ENCODE data around the gene EPHA6. TPM values are rescaled to one million over a fixed set of nuclear protein-coding genes. Genes with fewer than 3 reads are reported as not detected.

EPHA6 gene
- total RNA-seq, 1 donor from 2014 or later = not detected

GRCh38 chr3:97297032-97297431, 482.6 kb downstream of the EPHA6 start:
- no peak overlapping the region for H3K27ac ChIP-seq
- intact Hi-C loops (cut with DNase I) = no loop called here
- no peak overlapping the region for H3K4me3 ChIP-seq
- TF ChIP-seq, protein P1, sequence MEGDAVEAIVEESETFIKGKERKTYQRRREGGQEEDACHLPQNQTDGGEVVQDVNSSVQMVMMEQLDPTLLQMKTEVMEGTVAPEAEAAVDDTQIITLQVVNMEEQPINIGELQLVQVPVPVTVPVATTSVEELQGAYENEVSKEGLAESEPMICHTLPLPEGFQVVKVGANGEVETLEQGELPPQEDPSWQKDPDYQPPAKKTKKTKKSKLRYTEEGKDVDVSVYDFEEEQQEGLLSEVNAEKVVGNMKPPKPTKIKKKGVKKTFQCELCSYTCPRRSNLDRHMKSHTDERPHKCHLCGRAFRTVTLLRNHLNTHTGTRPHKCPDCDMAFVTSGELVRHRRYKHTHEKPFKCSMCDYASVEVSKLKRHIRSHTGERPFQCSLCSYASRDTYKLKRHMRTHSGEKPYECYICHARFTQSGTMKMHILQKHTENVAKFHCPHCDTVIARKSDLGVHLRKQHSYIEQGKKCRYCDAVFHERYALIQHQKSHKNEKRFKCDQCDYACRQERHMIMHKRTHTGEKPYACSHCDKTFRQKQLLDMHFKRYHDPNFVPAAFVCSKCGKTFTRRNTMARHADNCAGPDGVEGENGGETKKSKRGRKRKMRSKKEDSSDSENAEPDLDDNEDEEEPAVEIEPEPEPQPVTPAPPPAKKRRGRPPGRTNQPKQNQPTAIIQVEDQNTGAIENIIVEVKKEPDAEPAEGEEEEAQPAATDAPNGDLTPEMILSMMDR (IDR thresholded peaks at IDR 0.05) = no peak
- H3K4me1 ChIP-seq = no peaks in the 10 kb centered on the region
- no peaks in the 10 kb centered on the region for H3K27me3 ChIP-seq
- no peaks in the 10 kb centered on the region for H3K9me3 ChIP-seq
- no peaks in the 10 kb centered on the region for H3K36me3 ChIP-seq
- no peak for DNase-seq (ENCODE audit: low spot score in 2 of 2)

GRCh38 chr3:97301114-97301513, 486.7 kb downstream of the EPHA6 start:
- H3K27ac ChIP-seq = no peak overlapping the region
- no peaks in the 10 kb centered on the region for H3K27me3 ChIP-seq
- H3K9me3 ChIP-seq = peaks cover 0 to 4% of the 10 kb centered on the region in 2 donors
- H3K36me3 ChIP-seq = no peaks in the 10 kb centered on the region
- TF ChIP-seq, protein P1 (IDR thresholded peaks at IDR 0.05) = no peak
- no peak for DNase-seq (ENCODE audit: low spot score in 2 of 2)
- intact Hi-C loops (cut with DNase I) = no loop called here
- H3K4me1 ChIP-seq = no peaks in the 10 kb centered on the region
- no peak overlapping the region for H3K4me3 ChIP-seq

DNA sequence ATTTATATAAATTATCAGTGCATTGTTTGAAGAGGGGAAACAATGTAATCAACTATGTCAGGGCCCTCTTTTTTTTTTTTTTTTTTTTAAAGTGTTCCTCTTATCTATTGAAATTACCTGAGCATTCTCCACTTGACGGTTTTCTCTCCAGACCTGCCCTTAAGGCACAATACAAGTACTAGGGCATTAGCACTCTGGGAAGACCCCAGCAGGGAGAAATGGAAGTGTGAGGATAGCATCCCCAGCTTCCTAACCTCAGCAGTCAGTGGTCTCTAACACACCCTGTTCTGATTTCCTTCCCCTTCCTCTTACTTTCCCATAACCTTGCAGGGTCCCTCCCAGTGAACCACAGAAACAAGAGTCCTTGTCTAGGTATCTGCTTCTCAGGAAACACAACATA, 491.8 kb downstream of the EPHA6 start:
- TF ChIP-seq, protein P1 (IDR thresholded peaks at IDR 0.05) = no peak
- Histone ChIP-seq H3K4me1 (no peaks in the 10 kb centered on the region), H3K27me3 (no peaks in the 10 kb centered on the region), H3K36me3 (no peaks in the 10 kb centered on the region), H3K4me3 (no peak overlapping the region), H3K9me3 (peaks cover 0 to 4% of the 10 kb centered on the region in 2 donors), H3K27ac (no peak overlapping the region)
- intact Hi-C loops (cut with DNase I) = no loop called here
- no peak for DNase-seq (ENCODE audit: low spot score in 2 of 2)

DNA sequence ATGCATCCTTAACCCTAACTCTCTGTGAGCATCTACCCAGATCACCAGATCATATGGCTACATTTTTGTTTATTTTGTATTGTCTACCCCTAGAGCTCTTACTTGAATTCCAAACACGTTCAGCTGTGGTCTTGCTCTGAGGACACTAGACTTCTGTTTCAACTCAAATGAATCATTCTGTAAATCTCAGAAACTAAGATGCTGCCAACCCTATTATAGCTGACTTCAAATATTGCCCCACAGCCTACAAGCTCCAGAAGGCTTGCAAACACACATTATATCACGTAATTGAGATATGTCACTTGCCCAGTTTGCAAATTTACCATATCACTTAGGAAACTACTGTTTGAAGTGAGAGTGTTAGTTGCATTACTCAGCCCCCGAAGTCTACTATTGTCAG, 524.0 kb downstream of the EPHA6 start:
- H3K27ac ChIP-seq = no peak overlapping the region
- no peaks in the 10 kb centered on the region for H3K9me3 ChIP-seq
- H3K27me3 ChIP-seq = no peaks in the 10 kb centered on the region
- TF ChIP-seq, protein P1 (IDR thresholded peaks at IDR 0.05) = no peak
- no peak for DNase-seq (ENCODE audit: low spot score in 2 of 2)
- intact Hi-C loops (cut with DNase I) = no loop called here
- H3K36me3 ChIP-seq = no peaks in the 10 kb centered on the region
- H3K4me1 ChIP-seq = no peaks in the 10 kb centered on the region
- H3K4me3 ChIP-seq = no peak overlapping the region

GRCh38 chr3:97340940-97341339, 526.5 kb downstream of the EPHA6 start:
- H3K9me3 ChIP-seq = no peaks in the 10 kb centered on the region
- no peak overlapping the region for H3K4me3 ChIP-seq
- intact Hi-C loops (cut with DNase I) = no loop called here
- H3K36me3 ChIP-seq = no peaks in the 10 kb centered on the region
- H3K27ac ChIP-seq = no peak overlapping the region
- H3K4me1 ChIP-seq = no peaks in the 10 kb centered on the region
- TF ChIP-seq, protein P1 (IDR thresholded peaks at IDR 0.05) = no peak
- H3K27me3 ChIP-seq = no peaks in the 10 kb centered on the region
- no peak for DNase-seq (ENCODE audit: low spot score in 2 of 2)

GRCh38 chr3:97347780-97348179, 533.4 kb downstream of the EPHA6 start:
- Histone ChIP-seq H3K9me3 (no peaks in the 10 kb centered on the region), H3K4me3 (no peak overlapping the region), H3K36me3 (no peaks in the 10 kb centered on the region), H3K27me3 (no peaks in the 10 kb centered on the region), H3K27ac (no peak overlapping the region), H3K4me1 (no peaks in the 10 kb centered on the region)
- DNase-seq (ENCODE audit: low spot score in 2 of 2) = no peak
- intact Hi-C loops (cut with DNase I) = no loop called here
- TF ChIP-seq, protein P1 (IDR thresholded peaks at IDR 0.05) = no peak
